ENCODE data around the gene CAMK2D. TPM values are rescaled to one million over a fixed set of nuclear protein-coding genes. Genes with fewer than 3 reads are reported as not detected.

Gene CAMK2D
- total RNA-seq, 1 donor from 2014 or later = 50.3 TPM

DNA sequence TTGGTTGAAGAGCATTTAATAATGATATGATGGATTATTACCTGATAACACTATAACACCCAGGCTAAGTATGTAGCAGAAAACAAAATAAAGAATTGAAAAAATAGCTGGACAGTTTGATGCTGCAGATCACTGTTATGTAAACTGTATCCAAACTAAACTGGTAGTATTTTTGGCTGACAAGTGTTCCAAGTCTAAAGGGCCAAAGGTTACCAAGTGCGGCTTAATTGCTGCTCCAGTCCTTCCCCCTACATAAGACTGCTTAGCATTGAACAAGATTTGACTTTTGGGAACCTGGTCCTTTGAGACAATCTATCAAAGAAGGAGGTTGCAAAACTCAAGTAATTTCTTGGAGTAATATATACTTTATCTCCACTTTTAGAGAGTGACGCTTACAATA is 249.6 kb downstream of the CAMK2D start:
- H3K4me3 ChIP-seq = no peak overlapping the region
- no peaks in the 10 kb centered on the region for H3K27me3 ChIP-seq
- no peak for DNase-seq (ENCODE audit: extremely low spot score in 2 of 2)
- intact Hi-C loops (cut with DNase I) = no loop called here
- TF ChIP-seq POLR2A (IDR thresholded peaks at IDR 0.05) = no peak
- TF ChIP-seq, protein P1, sequence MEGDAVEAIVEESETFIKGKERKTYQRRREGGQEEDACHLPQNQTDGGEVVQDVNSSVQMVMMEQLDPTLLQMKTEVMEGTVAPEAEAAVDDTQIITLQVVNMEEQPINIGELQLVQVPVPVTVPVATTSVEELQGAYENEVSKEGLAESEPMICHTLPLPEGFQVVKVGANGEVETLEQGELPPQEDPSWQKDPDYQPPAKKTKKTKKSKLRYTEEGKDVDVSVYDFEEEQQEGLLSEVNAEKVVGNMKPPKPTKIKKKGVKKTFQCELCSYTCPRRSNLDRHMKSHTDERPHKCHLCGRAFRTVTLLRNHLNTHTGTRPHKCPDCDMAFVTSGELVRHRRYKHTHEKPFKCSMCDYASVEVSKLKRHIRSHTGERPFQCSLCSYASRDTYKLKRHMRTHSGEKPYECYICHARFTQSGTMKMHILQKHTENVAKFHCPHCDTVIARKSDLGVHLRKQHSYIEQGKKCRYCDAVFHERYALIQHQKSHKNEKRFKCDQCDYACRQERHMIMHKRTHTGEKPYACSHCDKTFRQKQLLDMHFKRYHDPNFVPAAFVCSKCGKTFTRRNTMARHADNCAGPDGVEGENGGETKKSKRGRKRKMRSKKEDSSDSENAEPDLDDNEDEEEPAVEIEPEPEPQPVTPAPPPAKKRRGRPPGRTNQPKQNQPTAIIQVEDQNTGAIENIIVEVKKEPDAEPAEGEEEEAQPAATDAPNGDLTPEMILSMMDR (IDR thresholded peaks at IDR 0.05) = no peak
- no peak for TF ChIP-seq POLR2AphosphoS5 (IDR thresholded peaks at IDR 0.05; ENCODE audit: insufficient read depth in 1 of 2, low read depth in 1 of 2)
- H3K4me1 ChIP-seq = no peaks in the 10 kb centered on the region
- no peaks in the 10 kb centered on the region for H3K9me3 ChIP-seq
- H3K36me3 ChIP-seq = peaks cover 0 to 31% of the 10 kb centered on the region in 2 donors
- H3K27ac ChIP-seq = no peak overlapping the region

DNA sequence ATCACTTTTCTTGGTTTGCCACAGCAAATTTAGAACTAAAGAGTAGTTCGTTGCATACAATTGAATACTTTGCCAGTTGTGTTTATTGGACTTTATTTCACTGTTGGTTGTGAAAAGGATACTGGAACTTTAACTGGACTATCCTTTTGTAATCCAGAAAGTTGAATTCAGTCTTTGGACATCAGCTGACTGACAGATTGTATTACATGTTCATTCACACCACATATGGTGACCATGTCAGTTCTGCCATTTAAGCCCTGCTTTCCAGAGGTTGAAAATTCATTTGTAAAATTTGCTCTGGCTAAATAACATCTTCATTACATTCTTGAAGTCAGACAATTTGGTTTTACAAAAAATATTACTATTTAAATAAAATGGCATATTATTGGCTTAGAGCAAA is 251.7 kb downstream of the CAMK2D start:
- intact Hi-C loops (cut with DNase I) = no loop called here
- Histone ChIP-seq H3K27me3 (no peaks in the 10 kb centered on the region), H3K27ac (no peak overlapping the region), H3K4me3 (no peak overlapping the region), H3K36me3 (peaks cover 0 to 31% of the 10 kb centered on the region in 2 donors), H3K4me1 (no peaks in the 10 kb centered on the region), H3K9me3 (no peaks in the 10 kb centered on the region)
- no peak for DNase-seq (ENCODE audit: extremely low spot score in 2 of 2)
- no peak for TF ChIP-seq POLR2A (IDR thresholded peaks at IDR 0.05)
- no peak for TF ChIP-seq POLR2AphosphoS5 (IDR thresholded peaks at IDR 0.05; ENCODE audit: insufficient read depth in 1 of 2, low read depth in 1 of 2)
- TF ChIP-seq, protein P1 (IDR thresholded peaks at IDR 0.05) = no peak

GRCh38 chr4:113505044-113505443 is 256.5 kb downstream of the CAMK2D start:
- Histone ChIP-seq H3K27ac (no peak overlapping the region), H3K4me1 (no peaks in the 10 kb centered on the region), H3K4me3 (no peak overlapping the region), H3K36me3 (no peaks in the 10 kb centered on the region), H3K27me3 (no peaks in the 10 kb centered on the region), H3K9me3 (no peaks in the 10 kb centered on the region)
- intact Hi-C loops (cut with DNase I) = no loop called here
- no peak for DNase-seq (ENCODE audit: extremely low spot score in 2 of 2)
- no peak for TF ChIP-seq POLR2A (IDR thresholded peaks at IDR 0.05)
- TF ChIP-seq, protein P1 (IDR thresholded peaks at IDR 0.05) = no peak
- no peak for TF ChIP-seq POLR2AphosphoS5 (IDR thresholded peaks at IDR 0.05; ENCODE audit: insufficient read depth in 1 of 2, low read depth in 1 of 2)

- DNase-seq (ENCODE audit: extremely low spot score in 2 of 2) = no peak
- TF ChIP-seq POLR2A (IDR thresholded peaks at IDR 0.05) = no peak
- intact Hi-C loops (cut with DNase I) = no loop called here
- Histone ChIP-seq H3K27ac (no peak overlapping the region), H3K36me3 (no peaks in the 10 kb centered on the region), H3K4me1 (no peaks in the 10 kb centered on the region), H3K9me3 (no peaks in the 10 kb centered on the region), H3K27me3 (no peaks in the 10 kb centered on the region), H3K4me3 (no peak overlapping the region)
Observed at GRCh38 chr4:113504422-113504821, 257.1 kb downstream of the CAMK2D start.

- H3K36me3 ChIP-seq = peaks cover 0 to 5% of the 10 kb centered on the region in 2 donors
- no peak for TF ChIP-seq POLR2AphosphoS5 (IDR thresholded peaks at IDR 0.05; ENCODE audit: insufficient read depth in 1 of 2, low read depth in 1 of 2)
- TF ChIP-seq POLR2A (IDR thresholded peaks at IDR 0.05) = no peak
- TF ChIP-seq, protein P1 (IDR thresholded peaks at IDR 0.05) = no peak
- no peak for DNase-seq (ENCODE audit: extremely low spot score in 2 of 2)
- H3K4me3 ChIP-seq = no peak overlapping the region
- intact Hi-C loops (cut with DNase I) = no loop called here
- H3K27ac ChIP-seq = no peak overlapping the region
- H3K9me3 ChIP-seq = no peaks in the 10 kb centered on the region
- no peaks in the 10 kb centered on the region for H3K27me3 ChIP-seq
- H3K4me1 ChIP-seq = no peaks in the 10 kb centered on the region
Observed at GRCh38 chr4:113503691-113504090, 257.8 kb downstream of the CAMK2D start.
